Endothelial cell of umbilical vein (primary cell): Measurements from ENCODE around the gene RCOR2. TPM values are rescaled to one million over a fixed set of nuclear protein-coding genes. Genes with fewer than 3 reads are reported as not detected.
A peak's percentile ranks its signal among the peaks of the same experiment; 100 is the strongest.

Experiments used
- BruUV-seq: library from RNA; stranded (reverse); fragments of 400-500 nt; replicated peaks from 2 replicates; lab custom pipeline; 2021; lab: Mats Ljungman, UMichigan
- CTCF ChIA-PET: fragments of 300-600, 350-600 bp; sonication (Branson Sonifier 250); formaldehyde crosslinking; loops from one replicate; lab custom pipeline; 2021; ENCODE audit warnings: antibody characterized with exemption, inconsistent platforms; lab: Charles Lee
- POLR2A ChIA-PET: fragments of 300-600, 350-600 bp; sonication (Branson Sonifier 250); formaldehyde crosslinking; loops from one replicate; lab custom pipeline; 2021; ENCODE audit warnings: antibody characterized with exemption, inconsistent platforms; lab: Charles Lee
- DNase-seq: peaks from one replicate; pipeline ENCODE4 v3.0.0-alpha.2; 2011; ENCODE audit warnings: low read depth, low spot score
- FAIRE-seq: peaks from 2 replicates; lab custom pipeline; 2011; peaks lifted over from hg19 to GRCh38; lab: Jason Lieb, UNC
- H2AFZ ChIP-seq: 2 replicates; pipeline ENCODE4 v1.6.0; 2012; ENCODE audit warnings: low read depth, low read length, control low read depth, inconsistent platforms
- H3K27ac ChIP-seq: 2 replicates; pipeline ENCODE4 v1.5.1; 2011; ENCODE audit warnings: low read depth, mild to moderate bottlenecking, control low read depth, low read length, moderate library complexity; ENCODE audit not compliant: insufficient read depth
- H3K27me3 ChIP-seq, 2 experiments: 2 replicates each; pipeline versions ENCODE4 v1.6.0 to v1.6.1; 2011; ENCODE audit warnings: low read length in 2 of 2, mixed read lengths in 1 of 2; ENCODE audit not compliant: control insufficient read depth in 2 of 2, insufficient read depth in 2 of 2
- H3K36me3 ChIP-seq, 2 experiments: 2 replicates in 1 of 2; 3 replicates in 1 of 2; pipeline ENCODE4 v1.5.1; 2011; ENCODE audit warnings: low read length in 2 of 2, mild to moderate bottlenecking in 1 of 2, moderate library complexity in 1 of 2; ENCODE audit not compliant: control insufficient read depth in 2 of 2, insufficient read depth in 2 of 2; ENCODE audit errors: extremely low read depth in 1 of 2
- H3K4me1 ChIP-seq: 3 replicates; pipeline ENCODE4 v1.5.1; 2011; ENCODE audit warnings: mild to moderate bottlenecking, low read length; ENCODE audit not compliant: control insufficient read depth, insufficient read depth; ENCODE audit errors: extremely low read depth
- H3K4me2 ChIP-seq: 2 replicates; pipeline ENCODE4 v1.6.1; 2011; ENCODE audit warnings: low read length, control low read depth, mixed read lengths; ENCODE audit not compliant: insufficient read depth
- H3K4me3 ChIP-seq, 3 experiments: fragments of 200-600 bp in 1 of 3; sonication (generic), shearing (Covaris generic) in 1 of 3; replicated peaks in 1 of 3; 2 replicates each; pipeline ENCODE4 v1.5.1; 2011 to 2016; ENCODE audit warnings: control low read depth in 3 of 3, low read length in 3 of 3, mild to moderate bottlenecking in 2 of 3, inconsistent platforms in 1 of 3, low read depth in 1 of 3, moderate library complexity in 1 of 3; ENCODE audit not compliant: insufficient read depth in 1 of 3
- H3K79me2 ChIP-seq: 2 replicates; pipeline ENCODE4 v1.6.0; 2012; ENCODE audit warnings: low read length, inconsistent platforms; ENCODE audit not compliant: control insufficient read depth, insufficient read depth
- H3K9ac ChIP-seq: replicated peaks from 2 replicates; pipeline ENCODE3; 2011; ENCODE audit warnings: low read length, control low read depth; ENCODE audit not compliant: insufficient read depth; ENCODE audit errors: extremely low read depth
- H3K9me1 ChIP-seq: replicated peaks from 3 replicates; pipeline ENCODE4 v1.6.0; 2011; ENCODE audit warnings: mild to moderate bottlenecking, low read length; ENCODE audit not compliant: control insufficient read depth, insufficient read depth; ENCODE audit errors: extremely low read depth
- H3K9me3 ChIP-seq: replicated peaks from 2 replicates; pipeline ENCODE4 v1.5.1; 2012; ENCODE audit warnings: low read length, inconsistent platforms; ENCODE audit not compliant: control insufficient read depth, insufficient read depth
- H4K20me1 ChIP-seq: replicated peaks from 2 replicates; pipeline ENCODE3; 2011; ENCODE audit warnings: mild to moderate bottlenecking, low read length; ENCODE audit not compliant: control insufficient read depth, insufficient read depth; ENCODE audit errors: extremely low read depth
- FOS ChIP-seq: IDR thresholded peaks from 2 replicates; pipeline ENCODE4 v1.6.1; 2011; ENCODE audit warnings: mild to moderate bottlenecking, low read length, moderate library complexity, borderline replicate concordance; ENCODE audit not compliant: insufficient read depth
- GATA2 ChIP-seq: IDR thresholded peaks from 2 replicates; pipeline ENCODE4 v1.7.0; 2011; ENCODE audit warnings: low read depth, mild to moderate bottlenecking, moderate library complexity, mixed read lengths, low read length; ENCODE audit not compliant: insufficient read length, insufficient read depth
- POLR2AphosphoS5 ChIP-seq: IDR thresholded peaks from 2 replicates; pipeline ENCODE4 v1.6.1; 2012; ENCODE audit warnings: low read depth, mild to moderate bottlenecking, control low read depth, low read length, moderate library complexity; ENCODE audit not compliant: insufficient read depth
- dilution Hi-C: fragments of 300-500 bp; cut with MboI; formaldehyde crosslinking; loops from one replicate; pipeline ENCODE4 v1.15.0; 2019; ENCODE audit warnings: low sequenced_read_pairs; ENCODE audit not compliant: extremely low pct_ligation_motif_present
- intact Hi-C: fragments of 100-400 bp; cut with micrococcal nuclease; formaldehyde crosslinking; loops from one replicate; pipeline ENCODE4 v1.10.0; 2022
- polyA plus RNA-seq, 4 experiments: library from polyadenylated mRNA; depleted of rRNA in 3 of 4; stranded (reverse) in 3 of 4; unstranded in 1 of 4; fragments of >200 nt; gene quantifications; 2 replicates each; pipeline versions ENCODE4 v1.2.1 to v1.2.3, GENCODE V29; 2011 to 2012; ENCODE audit warnings: missing spikeins in 1 of 4
- total RNA-seq: library from RNA; stranded (reverse); gene quantifications from 2 replicates; pipeline ENCODE4 v1.2.3, GENCODE V29; 2021
- TF ChIP-seq, protein P1 (sequence below): IDR thresholded peaks from 2 replicates; pipeline ENCODE4 v1.6.1; 2011; ENCODE audit not compliant: insufficient read depth, insufficient read length
- TF ChIP-seq, protein P2 (sequence below), 2 donors: IDR thresholded peaks; 1 replicate in 1 of 2; 2 replicates in 1 of 2; pipeline ENCODE4 v1.5.1; 2011; ENCODE audit warnings: low read length in 2 of 2, mild to moderate bottlenecking in 2 of 2, moderate library complexity in 2 of 2, control low read depth in 1 of 2, inconsistent platforms in 1 of 2, low read depth in 1 of 2; ENCODE audit not compliant: insufficient read depth in 1 of 2; ENCODE audit errors: extremely low read depth in 1 of 2

RCOR2 gene
- total and polyA plus RNA-seq, 2 donors (not counting 3 experiments of a cell fraction or from before 2014, with no cell fraction given): 0.13 to 0.63 TPM

DNA sequence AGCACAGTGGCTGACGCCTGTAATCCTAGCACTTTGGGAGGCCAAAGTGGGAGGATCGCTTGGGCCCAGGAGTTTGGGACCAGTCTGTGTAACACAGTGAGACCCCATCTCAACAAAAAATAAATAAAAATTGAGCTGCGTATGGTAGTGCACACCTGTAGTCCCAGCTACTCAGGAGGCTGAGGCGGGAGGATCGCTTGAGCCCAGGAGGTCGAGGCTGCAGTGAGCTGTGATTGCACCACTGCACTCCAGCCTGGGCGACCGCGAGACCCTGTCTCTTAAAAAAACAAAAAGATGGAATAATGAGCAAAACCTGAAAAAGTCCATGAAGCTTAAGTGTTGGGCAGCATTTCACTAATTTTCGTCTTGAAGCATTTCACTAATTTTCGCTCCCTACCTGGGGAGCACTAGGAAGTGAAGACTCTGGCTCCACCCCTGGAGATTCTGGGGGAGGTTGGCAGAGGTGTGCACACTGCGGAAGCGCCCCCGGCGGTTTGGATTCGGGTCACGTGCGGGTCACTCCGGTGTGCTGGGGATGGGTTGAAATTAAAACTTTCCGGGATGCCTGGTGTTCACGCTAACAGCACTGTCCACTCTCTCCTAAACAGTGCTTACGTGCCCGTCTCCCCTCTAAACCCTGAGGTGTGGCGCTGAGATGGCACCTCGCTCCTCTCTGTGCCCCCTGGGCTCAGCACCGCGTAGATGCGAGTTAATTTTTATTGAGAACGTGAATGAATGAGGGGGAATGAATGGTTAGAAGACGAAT, 20.9 kb upstream of the RCOR2 start:
- no TSS peak for BruUV-seq
- H3K27me3 ChIP-seq: no peaks in the 10 kb centered on the region
- dilution Hi-C loops (no loop called here), intact Hi-C loops (loop anchor here (2.0 kb wide), 3 partner anchors 21 to 171 kb away; partner anchors contain the start of genes MARK2 and RCOR2)
- peak overlapping the region; percentile 52 to 98 (median 67) for H3K4me3 ChIP-seq
- no peaks in the 10 kb centered on the region for H4K20me1 ChIP-seq
- H3K9me3 ChIP-seq: no peaks in the 10 kb centered on the region
- H3K9me1 ChIP-seq: no peaks in the 10 kb centered on the region
- H3K4me2 ChIP-seq: peak overlapping the region; percentile 84
- POLR2A ChIA-PET: no interaction called here
- H3K4me1 ChIP-seq: peaks cover 11% of the 10 kb centered on the region
- H2AFZ ChIP-seq: peak overlapping the region; percentile 100
- peak overlapping the region; percentile 34 for H3K27ac ChIP-seq
- CTCF ChIA-PET: interaction anchor here (1.0 to 2.4 kb wide), 4 partner anchors 8 to 169 kb away, joined by 3 to 9 read pairs (median 4); partner anchors contain the start of genes RCOR2 and ZFTA
- no peaks in the 10 kb centered on the region for H3K36me3 ChIP-seq
- peaks cover 18% of the 10 kb centered on the region for H3K79me2 ChIP-seq
- DNase-seq (no peak), FAIRE-seq (no peak)
- H3K9ac ChIP-seq: peak overlapping the region; percentile 51
- TF ChIP-seq GATA2 (no peak), POLR2AphosphoS5 (no peak), FOS (no peak)
- TF ChIP-seq, protein P1, sequence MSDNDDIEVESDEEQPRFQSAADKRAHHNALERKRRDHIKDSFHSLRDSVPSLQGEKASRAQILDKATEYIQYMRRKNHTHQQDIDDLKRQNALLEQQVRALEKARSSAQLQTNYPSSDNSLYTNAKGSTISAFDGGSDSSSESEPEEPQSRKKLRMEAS: no peak
- TF ChIP-seq, protein P2, sequence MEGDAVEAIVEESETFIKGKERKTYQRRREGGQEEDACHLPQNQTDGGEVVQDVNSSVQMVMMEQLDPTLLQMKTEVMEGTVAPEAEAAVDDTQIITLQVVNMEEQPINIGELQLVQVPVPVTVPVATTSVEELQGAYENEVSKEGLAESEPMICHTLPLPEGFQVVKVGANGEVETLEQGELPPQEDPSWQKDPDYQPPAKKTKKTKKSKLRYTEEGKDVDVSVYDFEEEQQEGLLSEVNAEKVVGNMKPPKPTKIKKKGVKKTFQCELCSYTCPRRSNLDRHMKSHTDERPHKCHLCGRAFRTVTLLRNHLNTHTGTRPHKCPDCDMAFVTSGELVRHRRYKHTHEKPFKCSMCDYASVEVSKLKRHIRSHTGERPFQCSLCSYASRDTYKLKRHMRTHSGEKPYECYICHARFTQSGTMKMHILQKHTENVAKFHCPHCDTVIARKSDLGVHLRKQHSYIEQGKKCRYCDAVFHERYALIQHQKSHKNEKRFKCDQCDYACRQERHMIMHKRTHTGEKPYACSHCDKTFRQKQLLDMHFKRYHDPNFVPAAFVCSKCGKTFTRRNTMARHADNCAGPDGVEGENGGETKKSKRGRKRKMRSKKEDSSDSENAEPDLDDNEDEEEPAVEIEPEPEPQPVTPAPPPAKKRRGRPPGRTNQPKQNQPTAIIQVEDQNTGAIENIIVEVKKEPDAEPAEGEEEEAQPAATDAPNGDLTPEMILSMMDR (IDR thresholded peaks at IDR 0.05; ENCODE audit: extremely low read depth in 1 of 2, insufficient read depth in 1 of 2, low read depth in 1 of 2, low read length in 2 of 2): no peak
